Neural progenitor cell (in vitro differentiated cells): ENCODE measurements around the gene ATP8B2. TPM values are rescaled to one million over a fixed set of nuclear protein-coding genes. Genes with fewer than 3 reads are reported as not detected.

Source experiments
- DNase-seq: peaks from one replicate; pipeline ENCODE4 v3.0.0-alpha.2; 2016; ENCODE audit warnings: low spot score
- H2AFZ ChIP-seq: fragments of 200-600 bp; sonication (generic); replicated peaks from 2 replicates; pipeline ENCODE4 v1.6.1; 2016; ENCODE audit warnings: antibody characterized with exemption
- H3F3A ChIP-seq: fragments of 200-600 bp; sonication (generic); 2 replicates; pipeline ENCODE4 v1.6.1; 2016; ENCODE audit warnings: antibody characterized with exemption, low read depth
- H3K27ac ChIP-seq: fragments of 200-600 bp; sonication (generic); 2 replicates; pipeline ENCODE4 v1.5.1; 2016; ENCODE audit warnings: mild to moderate bottlenecking
- H3K27me3 ChIP-seq: fragments of 200-600 bp; sonication (generic); 2 replicates; pipeline ENCODE4 v1.6.1; 2016; ENCODE audit warnings: mild to moderate bottlenecking, moderate library complexity
- H3K36me3 ChIP-seq: fragments of 200-600 bp; sonication (generic); 2 replicates; pipeline ENCODE4 v1.5.1; 2016
- H3K4me1 ChIP-seq: fragments of 200-600 bp; sonication (generic); 2 replicates; pipeline ENCODE4 v1.6.1; 2016; ENCODE audit warnings: mixed run types
- H3K4me2 ChIP-seq: fragments of 200-600 bp; sonication (generic); 2 replicates; pipeline ENCODE4 v1.6.1; 2016
- H3K4me3 ChIP-seq: fragments of 200-600 bp; sonication (generic); 2 replicates; pipeline ENCODE4 v1.5.1; 2016
- H3K79me2 ChIP-seq: fragments of 200-600 bp; sonication (generic); 2 replicates; pipeline ENCODE4 v1.6.1; 2016; ENCODE audit warnings: low read depth
- H3K9ac ChIP-seq: fragments of 200-600 bp; sonication (generic); 2 replicates; pipeline ENCODE4 v1.6.1; 2016
- H3K9me3 ChIP-seq: fragments of 200-600 bp; sonication (generic); 2 replicates; pipeline ENCODE4 v1.5.1; 2016; ENCODE audit warnings: low read depth
- H4K20me1 ChIP-seq: fragments of 200-600 bp; sonication (generic); 2 replicates; pipeline ENCODE4 v1.6.1; 2016; ENCODE audit warnings: low read depth
- H3K27ac Mint-ChIP-seq: 3 replicates; pipeline ENCODE4 v1.8.0; 2021; ENCODE audit warnings: mixed read lengths
- H3K27me3 Mint-ChIP-seq: 2 replicates; pipeline ENCODE4 v1.8.0; 2022; ENCODE audit warnings: low read depth, mild to moderate bottlenecking, inconsistent platforms, moderate library complexity, mixed read lengths; ENCODE audit not compliant: insufficient read depth
- H3K36me3 Mint-ChIP-seq: 3 replicates; pipeline ENCODE4 v1.8.0; 2021; ENCODE audit warnings: mixed read lengths
- H3K4me1 Mint-ChIP-seq: 3 replicates; pipeline ENCODE4 v1.8.0; 2021; ENCODE audit warnings: mixed read lengths
- H3K4me3 Mint-ChIP-seq: 3 replicates; pipeline ENCODE4 v1.8.0; 2021; ENCODE audit warnings: mild to moderate bottlenecking, moderate library complexity, mixed read lengths
- H3K9me3 Mint-ChIP-seq: 3 replicates; pipeline ENCODE4 v1.8.0; 2020; ENCODE audit warnings: mixed read lengths
- EZH2 ChIP-seq: fragments of 200-600 bp; sonication (generic); IDR thresholded peaks from 2 replicates; pipeline ENCODE4 v1.6.1; 2017; ENCODE audit warnings: antibody characterized with exemption, mild to moderate bottlenecking, moderate library complexity
- EZH2phosphoT487 ChIP-seq: fragments of 200-600 bp; sonication (generic); IDR thresholded peaks from 2 replicates; pipeline ENCODE4 v1.6.1; 2017; ENCODE audit warnings: antibody characterized with exemption
- total RNA-seq: library from RNA; depleted of rRNA; stranded (reverse); fragments of >200 nt; gene quantifications from 2 replicates; pipeline ENCODE4 v1.2.3, GENCODE V29; 2015; ENCODE audit warnings: low replicate concordance
- TF ChIP-seq, protein P1 (sequence below): fragments of 200-600 bp; sonication (generic); IDR thresholded peaks from 2 replicates; pipeline ENCODE4 v1.5.1; 2017; ENCODE audit warnings: antibody characterized with exemption, mild to moderate bottlenecking

Gene ATP8B2
- total RNA-seq, 1 donor from 2014 or later = 41.6 TPM

DNA sequence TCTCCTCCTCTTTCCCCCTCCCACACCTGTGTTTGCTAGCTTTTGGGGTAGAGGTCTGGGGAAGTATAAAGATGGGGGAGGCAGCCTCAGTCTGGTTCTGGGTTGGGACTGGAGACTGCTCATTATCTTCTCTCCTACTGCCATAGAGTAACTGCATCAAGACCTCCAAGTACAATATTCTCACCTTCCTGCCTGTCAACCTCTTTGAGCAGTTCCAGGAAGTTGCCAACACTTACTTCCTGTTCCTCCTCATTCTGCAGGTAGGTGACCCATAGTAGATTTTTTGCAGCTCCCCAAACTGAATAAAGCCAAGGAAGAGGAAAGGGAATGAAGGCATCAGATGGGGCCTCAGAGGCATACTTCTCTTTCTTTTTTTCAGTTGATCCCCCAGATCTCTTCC, 5.3 kb downstream of the ATP8B2 start:
- peaks cover 27% of the 10 kb centered on the region for H3F3A ChIP-seq
- no peak overlapping the region for H3K9ac ChIP-seq
- peaks cover 56% of the 10 kb centered on the region for H4K20me1 ChIP-seq
- DNase-seq = no peak
- no peak overlapping the region for H3K4me3 ChIP-seq
- H3K27ac ChIP-seq = no peak overlapping the region
- Mint-ChIP-seq H3K27ac (no peak overlapping the region), H3K9me3 (no peaks in the 10 kb centered on the region), H3K4me1 (peaks cover 33% of the 10 kb centered on the region), H3K27me3 (peaks cover 2% of the 10 kb centered on the region), H3K36me3 (peaks cover 16% of the 10 kb centered on the region), H3K4me3 (no peak overlapping the region)
- peaks cover 25% of the 10 kb centered on the region for H3K4me1 ChIP-seq
- H2AFZ ChIP-seq = no peak overlapping the region
- H3K4me2 ChIP-seq = no peak overlapping the region
- no peaks in the 10 kb centered on the region for H3K36me3 ChIP-seq
- H3K9me3 ChIP-seq = no peaks in the 10 kb centered on the region
- no peaks in the 10 kb centered on the region for H3K27me3 ChIP-seq
- TF ChIP-seq, protein P1, sequence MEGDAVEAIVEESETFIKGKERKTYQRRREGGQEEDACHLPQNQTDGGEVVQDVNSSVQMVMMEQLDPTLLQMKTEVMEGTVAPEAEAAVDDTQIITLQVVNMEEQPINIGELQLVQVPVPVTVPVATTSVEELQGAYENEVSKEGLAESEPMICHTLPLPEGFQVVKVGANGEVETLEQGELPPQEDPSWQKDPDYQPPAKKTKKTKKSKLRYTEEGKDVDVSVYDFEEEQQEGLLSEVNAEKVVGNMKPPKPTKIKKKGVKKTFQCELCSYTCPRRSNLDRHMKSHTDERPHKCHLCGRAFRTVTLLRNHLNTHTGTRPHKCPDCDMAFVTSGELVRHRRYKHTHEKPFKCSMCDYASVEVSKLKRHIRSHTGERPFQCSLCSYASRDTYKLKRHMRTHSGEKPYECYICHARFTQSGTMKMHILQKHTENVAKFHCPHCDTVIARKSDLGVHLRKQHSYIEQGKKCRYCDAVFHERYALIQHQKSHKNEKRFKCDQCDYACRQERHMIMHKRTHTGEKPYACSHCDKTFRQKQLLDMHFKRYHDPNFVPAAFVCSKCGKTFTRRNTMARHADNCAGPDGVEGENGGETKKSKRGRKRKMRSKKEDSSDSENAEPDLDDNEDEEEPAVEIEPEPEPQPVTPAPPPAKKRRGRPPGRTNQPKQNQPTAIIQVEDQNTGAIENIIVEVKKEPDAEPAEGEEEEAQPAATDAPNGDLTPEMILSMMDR = no peak
- TF ChIP-seq EZH2 (no peak), EZH2phosphoT487 (no peak)
- H3K79me2 ChIP-seq = peaks cover 24% of the 10 kb centered on the region

DNA sequence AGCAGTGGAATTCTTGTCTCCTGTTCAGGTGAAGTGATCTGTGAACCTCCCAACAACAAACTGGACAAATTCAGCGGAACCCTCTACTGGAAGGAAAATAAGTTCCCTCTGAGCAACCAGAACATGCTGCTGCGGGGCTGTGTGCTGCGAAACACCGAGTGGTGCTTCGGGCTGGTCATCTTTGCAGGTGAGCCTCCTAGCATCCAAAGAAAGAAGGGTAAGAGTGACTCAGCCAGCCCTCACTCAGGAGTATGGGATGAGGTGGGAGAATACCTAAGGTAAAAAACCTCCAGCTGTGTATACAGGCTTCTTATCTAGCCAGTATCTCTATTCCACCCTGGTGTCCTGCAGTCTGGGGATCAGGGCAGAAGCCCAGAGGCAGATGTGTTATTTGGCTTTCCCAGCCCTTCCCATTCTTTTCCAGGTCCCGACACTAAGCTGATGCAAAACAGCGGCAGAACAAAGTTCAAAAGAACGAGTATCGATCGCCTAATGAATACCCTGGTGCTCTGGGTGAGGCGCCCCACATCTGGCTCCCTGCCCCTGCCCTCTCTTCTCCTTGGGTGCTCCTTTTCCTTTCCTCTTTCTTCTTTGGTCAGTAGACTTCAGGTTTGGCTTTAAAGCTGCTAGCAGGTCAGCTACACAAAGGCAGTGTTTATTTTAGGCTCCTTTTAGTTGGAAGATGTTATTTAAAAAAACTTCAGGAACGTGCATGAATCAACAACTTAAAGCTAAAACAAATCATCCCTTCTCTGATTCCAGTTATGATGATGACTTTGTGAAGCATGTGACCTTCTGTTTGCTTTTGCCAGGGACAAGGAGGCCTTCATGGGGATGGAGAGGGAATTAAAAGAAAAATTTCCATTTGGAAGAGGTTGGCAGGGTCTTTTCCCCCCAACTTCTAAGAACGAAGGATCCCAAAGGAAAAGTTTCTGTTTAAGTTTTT, 9.0 kb downstream of the ATP8B2 start:
- Histone ChIP-seq H3K9ac (no peak overlapping the region), H3K27me3 (no peaks in the 10 kb centered on the region), H3K4me2 (no peak overlapping the region), H3K4me3 (no peak overlapping the region), H3K4me1 (peaks cover 4% of the 10 kb centered on the region), H3K27ac (peak overlapping the region; percentile 53), H2AFZ (no peak overlapping the region), H3K9me3 (no peaks in the 10 kb centered on the region), H3F3A (peaks cover 14% of the 10 kb centered on the region), H3K79me2 (peaks cover 5% of the 10 kb centered on the region), H4K20me1 (peaks cover 31% of the 10 kb centered on the region), H3K36me3 (peaks cover 3% of the 10 kb centered on the region)
- Mint-ChIP-seq H3K4me3 (no peak overlapping the region), H3K4me1 (peaks cover 8% of the 10 kb centered on the region), H3K27ac (no peak overlapping the region), H3K27me3 (no peaks in the 10 kb centered on the region), H3K9me3 (no peaks in the 10 kb centered on the region), H3K36me3 (peaks cover 25% of the 10 kb centered on the region)
- no peak for TF ChIP-seq EZH2phosphoT487
- TF ChIP-seq, protein P1 = no peak
- no peak for TF ChIP-seq EZH2
- no peak for DNase-seq

DNA sequence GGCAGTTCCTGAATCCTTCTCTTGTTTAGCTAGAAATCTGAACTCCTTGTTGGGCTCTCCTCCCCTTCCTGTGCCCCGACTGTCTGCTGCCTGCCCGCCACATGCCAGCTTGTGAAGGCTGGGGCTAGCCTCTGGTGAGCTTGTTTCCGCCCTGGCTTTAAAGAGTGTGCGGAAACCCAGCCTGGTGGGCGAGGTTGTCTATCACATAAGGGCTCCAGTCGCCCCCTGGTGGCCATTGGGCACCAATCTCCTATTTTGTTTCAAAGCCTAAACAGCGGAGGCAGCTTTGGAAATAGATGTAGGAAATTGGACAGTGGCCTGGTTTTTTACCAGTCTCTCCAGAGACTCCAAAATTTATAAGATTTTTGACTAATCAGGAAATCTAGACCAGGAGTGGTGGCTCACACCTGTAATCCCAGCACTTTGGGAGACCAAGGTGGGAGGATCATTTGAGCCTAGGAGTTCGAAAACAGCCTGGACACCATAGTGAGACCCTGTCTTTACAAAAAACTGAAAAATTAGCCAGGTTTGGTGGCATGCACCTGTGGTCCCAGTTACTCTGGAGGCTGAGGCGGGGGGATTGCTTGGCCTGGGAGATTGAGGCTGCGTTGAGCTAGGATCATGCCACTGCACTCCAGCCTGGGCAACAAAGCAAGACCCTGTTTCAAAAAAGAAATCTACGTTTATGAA, 9.8 kb downstream of the ATP8B2 start:
- H3K36me3 ChIP-seq = peaks cover 3% of the 10 kb centered on the region
- no peak overlapping the region for H2AFZ ChIP-seq
- H3K4me2 ChIP-seq = no peak overlapping the region
- no peak overlapping the region for H3K27ac Mint-ChIP-seq
- no peaks in the 10 kb centered on the region for H3K9me3 ChIP-seq
- peaks cover 10% of the 10 kb centered on the region for H3F3A ChIP-seq
- H4K20me1 ChIP-seq = peaks cover 23% of the 10 kb centered on the region
- no peak overlapping the region for H3K9ac ChIP-seq
- no peak overlapping the region for H3K4me3 Mint-ChIP-seq
- no peaks in the 10 kb centered on the region for H3K4me1 ChIP-seq
- TF ChIP-seq, protein P1 = peak; percentile 97
- no peak for TF ChIP-seq EZH2phosphoT487
- H3K27me3 Mint-ChIP-seq = no peaks in the 10 kb centered on the region
- no peaks in the 10 kb centered on the region for H3K79me2 ChIP-seq
- peak; percentile 94 for DNase-seq
- H3K4me1 Mint-ChIP-seq = no peaks in the 10 kb centered on the region
- no peaks in the 10 kb centered on the region for H3K9me3 Mint-ChIP-seq
- H3K4me3 ChIP-seq = no peak overlapping the region
- H3K27me3 ChIP-seq = no peaks in the 10 kb centered on the region
- peaks cover 29% of the 10 kb centered on the region for H3K36me3 Mint-ChIP-seq
- H3K27ac ChIP-seq = peak overlapping the region; percentile 53
